HCT116 (cell line): ENCODE data around the gene CCDC92. TPM values are rescaled to one million over a fixed set of nuclear protein-coding genes. Genes with fewer than 3 reads are reported as not detected.

Experiments used
- ATAC-seq: fragments of 200-7000 bp; cut with Tn5 transposase; 2 replicates; pipeline ENCODE4 v1.9.1; 2020; ENCODE audit warnings: mild to moderate bottlenecking, moderate library complexity
- BruUV-seq: library from RNA; stranded (reverse); fragments of 400-500 nt; replicated peaks from 2 replicates; lab custom pipeline; 2021; lab: Mats Ljungman, UMichigan
- CTCF ChIA-PET: fragments of 300-600 bp; sonication (Branson Sonifier 250); formaldehyde crosslinking; loops from one replicate; lab custom pipeline; 2021; ENCODE audit warnings: antibody characterized with exemption; lab: Charles Lee
- POLR2A ChIA-PET: fragments of 300-600, 350-600 bp; sonication (Branson Sonifier 250); formaldehyde crosslinking; loops from one replicate; lab custom pipeline; 2021; ENCODE audit warnings: antibody characterized with exemption; lab: Charles Lee
- RAD21 ChIA-PET, 2 experiments: fragments of 300-600 bp; sonication (Branson Sonifier 250); formaldehyde crosslinking; loops; one replicate each; lab custom pipeline; 2023; ENCODE audit warnings: low total read pairs in 2 of 2; ENCODE audit not compliant: uncharacterized antibody in 2 of 2, unreplicated experiment in 2 of 2, low non-redundant PET in 1 of 2; lab: Charles Lee
- DNase-seq: peaks from one replicate; pipeline ENCODE4 v3.0.0-alpha.2; 2010; ENCODE audit warnings: low read depth, low spot score
- H2AFZ ChIP-seq: fragments of 200-600 bp; shearing (Covaris generic), sonication (generic); 2 replicates; pipeline ENCODE4 v1.6.1; 2017; ENCODE audit warnings: low read depth, mixed run types, mixed read lengths, antibody characterized with exemption, low read length; ENCODE audit not compliant: poor library complexity, severe bottlenecking
- H3K27ac ChIP-seq: 2 replicates; pipeline ENCODE4 v1.5.1; 2012; ENCODE audit warnings: low read depth, low read length
- H3K27me3 ChIP-seq: fragments of 200-600 bp; sonication (generic); 2 replicates; pipeline ENCODE4 v1.6.1; 2016; ENCODE audit warnings: mixed run types, low read length, mixed read lengths; ENCODE audit not compliant: insufficient read depth
- H3K36me3 ChIP-seq, 2 experiments: fragments of 200-500 bp in 1 of 2; fragments of 200-600 bp in 1 of 2; sonication (Bioruptor generic) in 1 of 2; sonication (generic) in 1 of 2; 2 replicates each; pipeline versions ENCODE4 v1.5.1 to v1.6.1; 2014 to 2016; ENCODE audit warnings: low read length in 2 of 2, inconsistent platforms in 1 of 2, mixed read lengths in 1 of 2, mixed run types in 1 of 2; ENCODE audit not compliant: insufficient read depth in 2 of 2, control insufficient read depth in 1 of 2
- H3K4me1 ChIP-seq, 2 experiments: fragments of 200-600 bp in 1 of 2; sonication (generic) in 1 of 2; 2 replicates each; pipeline versions ENCODE4 v1.5.1 to v1.6.1; 2012 to 2017; ENCODE audit warnings: low read length in 2 of 2, inconsistent platforms in 1 of 2, mild to moderate bottlenecking in 1 of 2, mixed read lengths in 1 of 2, mixed run types in 1 of 2, moderate library complexity in 1 of 2; ENCODE audit not compliant: insufficient read depth in 2 of 2, control insufficient read depth in 1 of 2
- H3K4me2 ChIP-seq: fragments of 200-600 bp; sonication (generic); 2 replicates; pipeline ENCODE4 v1.6.1; 2017; ENCODE audit warnings: mixed run types, low read length, mixed read lengths
- H3K4me3 ChIP-seq, 2 experiments: fragments of 200-600 bp in 1 of 2; sonication (generic) in 1 of 2; replicated peaks in 1 of 2; 2 replicates each; pipeline ENCODE4 v1.5.1; 2011 to 2016; ENCODE audit warnings: low read length in 2 of 2, control low read depth in 1 of 2, low read depth in 1 of 2, mild to moderate bottlenecking in 1 of 2, mixed read lengths in 1 of 2, mixed run types in 1 of 2
- H3K79me2 ChIP-seq: fragments of 200-600 bp; sonication (generic); 2 replicates; pipeline ENCODE4 v1.6.1; 2017; ENCODE audit warnings: mild to moderate bottlenecking, mixed run types, low read length, moderate library complexity, mixed read lengths; ENCODE audit not compliant: insufficient read depth
- H3K9ac ChIP-seq: fragments of 200-600 bp; sonication (generic); 2 replicates; pipeline ENCODE4 v1.6.1; 2016; ENCODE audit warnings: low read length, mixed read lengths
- H3K9me2 ChIP-seq: fragments of 200-600 bp; sonication (generic), shearing (Covaris generic); 2 replicates; pipeline ENCODE4 v1.6.1; 2017; ENCODE audit warnings: mixed run types, mild to moderate bottlenecking, moderate library complexity; ENCODE audit not compliant: insufficient read depth
- H3K9me3 ChIP-seq, 2 experiments: fragments of 200-500 bp in 1 of 2; fragments of 200-600 bp in 1 of 2; sonication (Bioruptor generic) in 1 of 2; sonication (generic) in 1 of 2; 2 replicates each; pipeline ENCODE4 v1.6.1; 2014 to 2017; ENCODE audit warnings: low read length in 2 of 2, mixed read lengths in 2 of 2, inconsistent platforms in 1 of 2, low read depth in 1 of 2, mild to moderate bottlenecking in 1 of 2, mixed run types in 1 of 2, moderate library complexity in 1 of 2; ENCODE audit not compliant: control insufficient read depth in 1 of 2, insufficient read depth in 1 of 2
- H4K20me1 ChIP-seq: fragments of 200-600 bp; sonication (generic), shearing (Covaris generic); 2 replicates; pipeline ENCODE4 v1.6.1; 2017; ENCODE audit warnings: mixed run types, mild to moderate bottlenecking, moderate library complexity; ENCODE audit not compliant: insufficient read depth
- CBX3 ChIP-seq: IDR thresholded peaks from 2 replicates; pipeline ENCODE4 v1.6.1; 2012; ENCODE audit warnings: low read depth
- CEBPB ChIP-seq: IDR thresholded peaks from 2 replicates; pipeline ENCODE4 v1.6.1; 2012; ENCODE audit warnings: low read depth
- CTCF ChIP-seq, 3 experiments: fragments of 200-600 bp in 1 of 3; sonication (generic) in 1 of 3; IDR thresholded peaks in 2 of 3; conservative IDR thresholded peaks in 1 of 3; 2 replicates each; pipeline ENCODE4 v1.5.1; 2012 to 2017; ENCODE audit warnings: low read depth in 2 of 3, low read length in 2 of 3, antibody characterized with exemption in 1 of 3, borderline replicate concordance in 1 of 3, control low read depth in 1 of 3, mild to moderate bottlenecking in 1 of 3, mixed read lengths in 1 of 3, mixed run types in 1 of 3, moderate library complexity in 1 of 3; ENCODE audit not compliant: insufficient read depth in 1 of 3
- EZH2phosphoT487 ChIP-seq: fragments of 200-600 bp; IDR thresholded peaks from 2 replicates; pipeline ENCODE4 v1.6.1; 2018; ENCODE audit warnings: antibody characterized with exemption, borderline replicate concordance
- FOSL1 ChIP-seq: IDR thresholded peaks from 2 replicates; pipeline ENCODE4 v1.6.1; 2012; ENCODE audit warnings: low read depth
- JUND ChIP-seq: IDR thresholded peaks from 2 replicates; pipeline ENCODE4 v1.6.1; 2012
- RAD21 ChIP-seq: IDR thresholded peaks from 2 replicates; pipeline ENCODE4 v1.6.1; 2012; ENCODE audit warnings: low read depth, mild to moderate bottlenecking
- SP1 ChIP-seq: IDR thresholded peaks from 2 replicates; pipeline ENCODE4 v1.6.1; 2012; ENCODE audit warnings: low read depth
- ZBTB33 ChIP-seq: IDR thresholded peaks from 2 replicates; pipeline ENCODE4 v1.6.1; 2011; ENCODE audit warnings: mild to moderate bottlenecking, low read length, moderate library complexity; ENCODE audit not compliant: insufficient replicate concordance; ENCODE audit errors: extremely low read depth
- intact Hi-C: fragments of 100-400 bp; cut with micrococcal nuclease; formaldehyde crosslinking; loops from 2 replicates; pipeline ENCODE4 v1.10.0; 2022
- total RNA-seq: library from RNA; stranded (reverse); gene quantifications from one replicate; pipeline ENCODE4 v1.2.1, GENCODE V29; 2021; ENCODE audit not compliant: unreplicated experiment

The CCDC92 gene
- total RNA-seq, 1 experiment from 2014 or later: 9.7 TPM

DNA sequence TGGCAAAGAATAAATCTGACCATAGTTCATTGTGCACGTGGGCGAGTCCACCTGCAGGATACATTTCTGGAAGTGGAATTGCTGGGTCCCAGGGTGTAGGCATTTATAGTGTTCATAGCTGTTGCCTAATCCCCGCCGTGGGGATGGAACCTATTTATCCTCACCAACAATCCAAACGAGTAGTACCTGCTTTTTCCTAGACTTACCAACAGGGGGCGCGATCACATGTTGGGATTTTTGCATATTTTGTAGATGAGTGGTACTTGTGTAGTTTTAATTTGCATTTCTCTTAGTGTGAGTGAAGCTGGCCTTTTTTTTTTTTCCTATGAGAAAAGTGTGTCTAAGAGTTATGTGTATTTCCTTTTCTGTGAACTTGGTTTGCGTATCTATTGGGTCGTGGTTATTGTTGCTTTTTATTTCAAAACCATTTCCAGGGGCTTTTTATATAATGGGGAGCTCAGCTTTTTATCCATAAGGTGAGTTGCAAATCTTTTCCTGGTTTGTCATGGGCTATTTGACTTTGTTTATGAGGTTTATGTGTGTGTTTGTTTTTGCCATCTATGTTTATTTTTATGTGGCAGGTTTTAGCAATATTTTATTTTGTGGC, 67.2 kb downstream of the CCDC92 start:
- TF ChIP-seq SP1 (0 out of 2 replicates have a peak, but pooled peaks have one; percentile 8), CEBPB (peak; percentile 60), CTCF (IDR thresholded peaks at IDR 0.05 in 2 of 3, conservative IDR thresholded peaks at IDR 0.05 in 1 of 3; ENCODE audit: borderline replicate concordance in 1 of 3, insufficient read depth in 1 of 3, low read depth in 2 of 3, low read length in 2 of 3) (peak; percentile 68 to 92 (median 77)), RAD21 (peak; percentile 56), JUND (peak; percentile 51; the same call in 1 of the 2 replicates), CBX3 (peak; percentile 41; the same call in 1 of the 2 replicates), EZH2phosphoT487 (no peak), ZBTB33 (no peak), FOSL1 (peak; percentile 53; the same call in 1 of the 2 replicates)
- no TSS peak for BruUV-seq
- H3K9me3 ChIP-seq: no peaks in the 10 kb centered on the region
- no peaks in the 10 kb centered on the region for H3K36me3 ChIP-seq
- ATAC-seq (peak; percentile 70), DNase-seq (peak; percentile 51)
- peaks cover 20 to 34% of the 10 kb centered on the region in 2 experiments for H3K4me1 ChIP-seq
- H4K20me1 ChIP-seq: no peaks in the 10 kb centered on the region
- no peak overlapping the region for H3K27ac ChIP-seq
- no peaks in the 10 kb centered on the region for H3K27me3 ChIP-seq
- H3K79me2 ChIP-seq: no peaks in the 10 kb centered on the region
- no peak overlapping the region for H3K9ac ChIP-seq
- CTCF ChIA-PET: interaction anchor here (0.7 to 1.9 kb wide), 12 partner anchors 8 to 386 kb away, joined by 3 to 10 read pairs (median 4); no protein-coding TSS in a partner anchor
- H3K4me2 ChIP-seq: peak overlapping the region; percentile 26
- RAD21 ChIA-PET: no interaction called here
- H2AFZ ChIP-seq: no peak overlapping the region
- H3K4me3 ChIP-seq: no peak overlapping the region
- H3K9me2 ChIP-seq: no peaks in the 10 kb centered on the region
- POLR2A ChIA-PET: no interaction called here
- intact Hi-C loops: loop anchor here (1.0 kb wide), 1 partner anchor 79 kb away; no protein-coding TSS in a partner anchor
